Stomach smooth muscle (tissue), 2 donors: ENCODE measurements around the gene MYOT.

Experiments
- H3K27ac ChIP-seq: one replicate; pipeline ENCODE4 v1.7.0; 2013; ENCODE audit warnings: mild to moderate bottlenecking, low read length, inconsistent platforms
- H3K27me3 ChIP-seq, 2 donors: one replicate each; pipeline ENCODE4 v1.7.0; 2013; ENCODE audit warnings: low read length in 2 of 2; ENCODE audit not compliant: insufficient read depth in 2 of 2, control insufficient read depth in 1 of 2
- H3K36me3 ChIP-seq, 2 donors: one replicate each; pipeline ENCODE4 v1.7.0; 2013; ENCODE audit warnings: low read length in 2 of 2; ENCODE audit not compliant: control insufficient read depth in 2 of 2, insufficient read depth in 2 of 2
- H3K4me1 ChIP-seq: one replicate; pipeline ENCODE4 v1.7.0; 2013; ENCODE audit warnings: low read length; ENCODE audit not compliant: control insufficient read depth, insufficient read depth
- H3K4me3 ChIP-seq, 2 donors: one replicate each; pipeline ENCODE4 v1.7.0; 2013; ENCODE audit warnings: low read length in 2 of 2
- H3K9ac ChIP-seq, 2 donors: one replicate each; pipeline ENCODE4 v1.7.0; 2013; ENCODE audit warnings: low read length in 2 of 2, mild to moderate bottlenecking in 1 of 2
- H3K9me3 ChIP-seq, 2 donors: one replicate each; pipeline ENCODE4 v1.7.0; 2013; ENCODE audit warnings: low read length in 2 of 2; ENCODE audit not compliant: control insufficient read depth in 2 of 2
- donor health status: healthy.
- donor health status: Pancreatic carcinoma.

MYOT gene

DNA sequence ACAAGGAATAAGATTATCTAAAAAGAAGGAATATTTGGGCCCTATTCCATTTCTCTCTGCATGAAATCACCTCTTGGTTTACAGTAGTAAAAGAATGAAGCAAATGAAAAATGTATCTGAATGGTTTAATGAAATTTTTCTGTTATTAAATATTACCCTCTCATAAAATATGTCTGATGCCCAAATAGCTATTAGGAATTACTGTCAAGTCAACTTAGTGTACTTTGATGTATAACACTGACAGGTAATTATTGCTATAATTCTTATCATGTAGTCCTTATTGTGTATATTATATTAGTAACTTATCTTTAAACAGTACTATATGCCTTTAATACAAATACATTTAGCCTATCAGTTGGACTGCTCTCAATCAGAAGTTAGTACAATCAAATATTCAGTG is 8.4 kb downstream of the MYOT start:
- Histone ChIP-seq H3K36me3 (no peaks in the 10 kb centered on the region), H3K4me3 (no peak overlapping the region), H3K4me1 (no peaks in the 10 kb centered on the region), H3K9ac (no peak overlapping the region), H3K9me3 (no peaks in the 10 kb centered on the region), H3K27ac (no peak overlapping the region), H3K27me3 (no peaks in the 10 kb centered on the region)

DNA sequence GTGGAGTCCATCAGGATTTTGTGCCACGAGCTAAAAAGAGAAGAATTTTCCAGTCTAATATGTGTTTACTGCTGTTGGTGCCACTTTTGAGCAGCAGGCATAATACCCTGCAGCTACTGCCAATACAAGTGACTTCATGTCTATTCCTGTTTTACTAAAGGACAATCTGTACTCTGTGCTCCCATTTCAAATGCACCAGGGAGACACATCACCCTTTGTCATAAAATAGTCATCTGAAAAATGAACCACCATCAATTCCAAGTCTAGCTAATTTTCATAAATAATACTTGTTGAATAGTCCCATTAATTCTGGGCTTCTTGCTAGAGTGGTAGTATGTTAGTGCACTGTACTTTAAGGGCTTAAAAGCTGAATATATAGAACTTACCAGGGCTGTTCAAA is 12.7 kb downstream of the MYOT start:
- no peaks in the 10 kb centered on the region for H3K9me3 ChIP-seq
- no peaks in the 10 kb centered on the region for H3K36me3 ChIP-seq
- no peak overlapping the region for H3K4me3 ChIP-seq
- no peak overlapping the region for H3K27ac ChIP-seq
- H3K4me1 ChIP-seq: no peaks in the 10 kb centered on the region
- no peaks in the 10 kb centered on the region for H3K27me3 ChIP-seq
- H3K9ac ChIP-seq: no peak overlapping the region

DNA sequence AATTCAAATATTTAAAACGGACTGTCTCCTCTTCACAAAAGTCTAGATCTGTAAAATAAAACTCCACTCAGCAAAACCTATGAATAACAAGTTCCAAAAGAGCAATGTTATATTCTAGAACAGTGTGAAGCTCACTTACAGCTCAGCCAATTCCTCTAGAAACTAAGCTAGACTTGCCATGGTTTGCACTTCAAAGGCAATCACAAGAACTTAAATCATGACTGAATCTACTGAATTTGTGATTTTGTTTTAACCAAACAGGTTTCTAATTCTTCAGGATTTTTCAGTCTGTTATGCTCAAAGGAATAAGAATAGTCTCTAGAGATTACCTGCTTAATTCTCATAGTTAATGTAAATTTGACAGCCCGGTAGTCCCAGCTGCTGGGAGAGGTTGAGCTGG is 20.2 kb downstream of the MYOT start:
- Histone ChIP-seq H3K9ac (no peak overlapping the region), H3K27ac (no peak overlapping the region), H3K27me3 (no peaks in the 10 kb centered on the region), H3K9me3 (no peaks in the 10 kb centered on the region), H3K4me1 (peaks cover 8% of the 10 kb centered on the region), H3K4me3 (no peak overlapping the region), H3K36me3 (no peaks in the 10 kb centered on the region)

DNA sequence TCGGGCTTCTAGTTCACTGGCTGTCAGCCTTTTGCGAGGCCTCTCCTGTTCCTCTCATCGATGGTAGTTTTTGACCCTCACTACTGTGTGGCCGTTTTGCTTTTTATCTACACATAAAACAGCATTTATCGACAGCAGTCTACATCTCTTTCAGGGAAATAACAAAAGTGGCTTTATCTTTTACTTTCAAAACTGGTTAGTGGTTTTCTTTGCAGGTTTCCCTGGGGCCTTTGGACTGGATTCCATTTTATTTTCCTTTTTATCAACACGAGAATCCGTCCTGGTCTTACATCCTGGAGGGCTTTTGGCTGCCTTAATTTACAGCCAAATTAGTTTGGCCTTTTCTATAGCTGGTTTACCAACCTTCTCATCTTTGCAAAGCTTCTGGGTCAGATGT is 20.8 kb downstream of the MYOT start:
- Histone ChIP-seq H3K27ac (peak overlapping the region; percentile 67), H3K4me3 (peak overlapping the region; percentile 49 to 79), H3K9me3 (no peaks in the 10 kb centered on the region), H3K9ac (peak overlapping the region in 1 of 2 donors; percentile 62), H3K27me3 (no peaks in the 10 kb centered on the region), H3K36me3 (no peaks in the 10 kb centered on the region), H3K4me1 (peaks cover 8% of the 10 kb centered on the region)

DNA sequence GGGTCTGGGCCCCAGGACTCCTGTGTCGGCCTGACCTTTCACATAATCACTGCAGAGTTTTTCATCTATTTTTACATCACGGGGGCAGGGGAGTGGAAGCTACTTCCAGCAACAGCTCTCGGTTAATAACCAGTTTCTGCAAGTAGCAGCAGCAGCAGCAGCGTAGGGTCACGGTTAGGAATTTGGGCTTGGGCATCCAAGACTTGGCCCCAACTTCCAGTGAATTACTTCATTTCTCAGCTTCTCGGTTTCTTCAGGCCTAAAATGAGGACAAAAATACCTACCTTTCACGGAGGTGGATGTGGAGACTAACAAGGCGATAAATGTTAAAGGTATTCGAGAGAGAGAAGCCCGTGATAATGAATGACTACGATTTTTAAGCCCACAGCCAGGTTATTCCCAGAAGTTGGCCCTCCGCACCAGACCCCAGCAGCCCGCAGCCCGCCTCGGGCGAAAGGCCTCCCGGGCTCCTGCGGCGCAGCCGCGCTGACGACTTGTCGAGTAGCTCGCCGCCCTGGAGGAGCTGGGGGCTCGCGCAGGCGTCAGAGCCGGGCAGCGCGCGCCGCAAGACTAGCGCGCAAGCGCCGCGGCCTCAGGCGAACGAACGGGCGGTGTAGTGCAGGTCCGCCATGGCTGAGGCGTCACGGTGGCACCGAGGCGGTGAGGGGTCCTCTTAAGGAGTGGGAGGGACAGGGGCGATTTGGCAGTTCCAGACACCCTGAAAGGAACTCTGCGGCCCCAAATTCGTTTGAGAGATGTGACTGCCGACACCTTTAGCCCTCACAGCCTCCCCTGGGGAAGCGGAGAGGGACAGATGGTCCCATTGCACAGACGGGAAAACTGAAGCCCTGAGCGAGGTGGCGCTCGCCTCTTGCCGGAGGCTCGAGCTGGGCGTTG is 21.5 kb downstream of the MYOT start, which contains the start of gene PKD2L2:
Gene PKD2L2 (plus strand): TSS at position 595 of the 897 bp plus-strand sequence. CDS start 35 bp downstream, at position 630.
- H3K9ac ChIP-seq: peak within 1 kb of the TSS; percentile 62 to 78
- H3K27ac ChIP-seq: peak within 1 kb of the TSS; percentile 67
- H3K27me3 ChIP-seq: no peaks in the 10 kb centered on the region
- no peaks in the 10 kb centered on the region for H3K9me3 ChIP-seq
- no peaks in the 10 kb centered on the region for H3K36me3 ChIP-seq
- peak within 1 kb of the TSS; percentile 49 to 79 for H3K4me3 ChIP-seq
- peaks cover 8% of the 10 kb centered on the region for H3K4me1 ChIP-seq

DNA sequence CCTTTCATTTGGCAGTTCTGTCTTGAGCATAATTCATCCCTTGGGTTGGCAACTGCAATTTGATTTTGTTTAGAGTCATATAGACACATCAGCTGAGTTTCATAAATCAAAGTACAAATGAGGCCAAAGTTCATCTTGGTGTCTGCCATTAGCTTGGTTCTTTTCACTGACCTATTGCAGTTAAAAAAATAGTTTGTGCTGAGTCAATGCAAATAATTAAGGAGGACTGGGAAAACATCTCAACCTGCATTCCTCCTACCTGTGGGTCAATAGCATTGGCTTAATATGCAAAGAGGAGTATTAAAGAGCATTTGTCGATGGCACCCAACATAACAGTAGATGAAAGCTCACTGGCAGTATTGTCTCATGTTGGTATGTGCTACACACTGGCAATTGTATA is 23.2 kb downstream of the MYOT start:
- Histone ChIP-seq H3K9ac (no peak overlapping the region), H3K4me3 (no peak overlapping the region), H3K27ac (no peak overlapping the region), H3K4me1 (peaks cover 8% of the 10 kb centered on the region), H3K27me3 (no peaks in the 10 kb centered on the region), H3K36me3 (no peaks in the 10 kb centered on the region), H3K9me3 (no peaks in the 10 kb centered on the region)

DNA sequence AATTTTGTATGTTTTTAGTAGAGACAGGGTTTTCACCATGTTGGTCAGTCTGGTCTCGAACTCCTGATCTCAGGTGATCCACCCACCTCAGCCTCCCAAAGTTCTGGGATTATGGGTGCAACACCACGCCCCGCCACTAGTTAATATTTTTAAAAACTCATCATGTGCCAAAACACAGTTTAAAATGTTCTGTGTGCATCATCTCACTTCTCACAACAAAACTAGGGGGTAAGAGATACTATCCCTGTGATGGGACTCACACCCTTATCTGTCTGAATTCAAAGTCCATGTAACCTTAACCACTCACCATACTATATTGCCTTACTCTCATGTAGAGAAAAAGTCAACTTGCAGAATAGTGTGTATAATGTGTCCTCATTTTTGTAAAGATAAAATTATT is 24.2 kb downstream of the MYOT start:
- Histone ChIP-seq H3K9me3 (no peaks in the 10 kb centered on the region), H3K4me3 (no peak overlapping the region), H3K27ac (no peak overlapping the region), H3K9ac (no peak overlapping the region), H3K36me3 (no peaks in the 10 kb centered on the region), H3K27me3 (no peaks in the 10 kb centered on the region), H3K4me1 (peaks cover 8% of the 10 kb centered on the region)

DNA sequence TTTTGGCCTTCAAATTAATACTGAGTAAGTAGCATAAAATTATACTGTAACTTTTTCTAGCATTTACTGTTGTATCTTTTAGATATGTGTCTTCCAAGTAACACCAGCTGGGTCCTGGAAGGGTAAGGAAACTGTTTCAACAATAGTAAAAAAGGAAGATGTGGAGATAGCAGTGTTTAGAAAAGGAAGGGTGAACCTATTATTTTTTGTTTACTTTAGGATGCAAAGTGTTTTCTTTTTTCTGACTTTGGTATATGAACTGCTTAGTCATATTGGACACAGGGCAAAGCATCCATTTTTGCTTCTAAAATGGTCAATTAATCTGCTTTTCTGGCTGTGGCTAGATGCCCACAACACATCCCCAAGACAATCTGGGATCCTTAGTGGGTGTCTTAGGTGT is 26.9 kb downstream of the MYOT start:
- Histone ChIP-seq H3K9ac (no peak overlapping the region), H3K27me3 (no peaks in the 10 kb centered on the region), H3K4me3 (no peak overlapping the region), H3K27ac (no peak overlapping the region), H3K9me3 (no peaks in the 10 kb centered on the region), H3K4me1 (peaks cover 2% of the 10 kb centered on the region), H3K36me3 (no peaks in the 10 kb centered on the region)

DNA sequence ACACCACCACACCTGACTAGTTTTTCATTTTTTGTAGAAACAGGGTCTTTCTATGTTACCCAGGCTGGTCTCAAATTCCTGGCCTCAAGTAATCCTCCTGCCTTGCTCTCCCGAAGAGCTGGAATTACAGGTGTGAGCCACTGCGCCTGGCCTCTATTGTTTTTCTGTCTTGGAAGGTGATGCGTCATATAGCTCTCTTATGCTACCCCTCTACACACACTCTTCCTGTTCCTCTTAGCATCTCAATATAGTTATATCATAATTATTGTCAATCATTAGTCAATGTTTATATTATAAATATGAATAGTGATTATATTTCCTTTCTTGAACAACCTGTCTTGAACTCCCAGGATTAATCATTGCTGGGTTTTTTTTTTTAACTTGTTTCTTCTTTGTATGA is 28.9 kb downstream of the MYOT start:
- no peak overlapping the region for H3K4me3 ChIP-seq
- no peaks in the 10 kb centered on the region for H3K27me3 ChIP-seq
- no peaks in the 10 kb centered on the region for H3K9me3 ChIP-seq

DNA sequence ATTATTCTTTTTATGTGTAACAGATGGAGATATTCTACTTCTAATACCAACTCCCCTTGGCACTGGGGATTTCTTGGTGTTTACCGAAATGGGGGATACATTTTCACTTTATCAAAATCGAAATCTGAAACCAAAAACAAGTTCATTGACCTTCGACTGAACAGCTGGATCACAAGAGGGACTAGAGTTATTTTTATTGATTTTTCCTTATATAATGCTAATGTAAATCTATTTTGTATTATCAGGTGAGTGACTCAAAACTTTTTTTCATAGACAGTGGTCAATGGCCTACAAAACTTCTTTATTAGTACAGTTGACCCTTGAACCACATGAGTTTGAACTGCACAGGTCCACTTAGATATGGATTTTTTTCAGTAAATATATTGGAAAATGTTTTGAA is 31.8 kb downstream of the MYOT start:
- Histone ChIP-seq H3K27me3 (no peaks in the 10 kb centered on the region), H3K4me1 (no peaks in the 10 kb centered on the region), H3K4me3 (no peak overlapping the region), H3K27ac (no peak overlapping the region), H3K9ac (no peak overlapping the region), H3K36me3 (no peaks in the 10 kb centered on the region), H3K9me3 (no peaks in the 10 kb centered on the region)

More for the DNA sequence above, 28.9 kb downstream of the MYOT start:
- H3K27ac ChIP-seq: no peak overlapping the region
- H3K36me3 ChIP-seq: no peaks in the 10 kb centered on the region
- H3K9ac ChIP-seq: no peak overlapping the region
- no peaks in the 10 kb centered on the region for H3K4me1 ChIP-seq
